OCI-LY1 (cell line): ENCODE data around the gene CETN1.

Source experiments
- H2AFZ ChIP-seq: fragments of 200-600 bp; sonication (generic), shearing (Covaris generic); 2 replicates; pipeline ENCODE4 v1.6.0; 2014; ENCODE audit warnings: antibody characterized with exemption, mild to moderate bottlenecking, low read length
- H3F3A ChIP-seq: fragments of 200-600 bp; sonication (generic), shearing (Covaris generic); 2 replicates; pipeline ENCODE4 v1.6.0; 2014; ENCODE audit warnings: mild to moderate bottlenecking, antibody characterized with exemption, low read length, moderate library complexity; ENCODE audit not compliant: insufficient read depth
- H3K27ac ChIP-seq: fragments of 200-600 bp; sonication (generic); 2 replicates; pipeline ENCODE4 v1.5.1; 2014; ENCODE audit warnings: low read length, mixed run types, mild to moderate bottlenecking, low read depth; ENCODE audit not compliant: poor library complexity, severe bottlenecking
- H3K27me3 ChIP-seq: fragments of 200-600 bp; sonication (generic); 2 replicates; pipeline ENCODE4 v1.6.0; 2014; ENCODE audit warnings: antibody characterized with exemption, mild to moderate bottlenecking, low read length, moderate library complexity; ENCODE audit not compliant: insufficient read depth
- H3K36me3 ChIP-seq: fragments of 200-600 bp; sonication (generic); 2 replicates; pipeline ENCODE4 v1.6.1; 2014; ENCODE audit warnings: mild to moderate bottlenecking, antibody characterized with exemption, low read length, moderate library complexity, mixed read lengths; ENCODE audit not compliant: insufficient read depth
- H3K4me1 ChIP-seq: fragments of 200-600 bp; sonication (generic); 2 replicates; pipeline ENCODE4 v1.5.1; 2014; ENCODE audit warnings: mild to moderate bottlenecking, low read length, moderate library complexity; ENCODE audit not compliant: insufficient read depth, severe bottlenecking
- H3K4me2 ChIP-seq: fragments of 200-600 bp; sonication (generic), shearing (Covaris generic); 2 replicates; pipeline ENCODE4 v1.6.1; 2014; ENCODE audit warnings: low read length
- H3K4me3 ChIP-seq: fragments of 200-600 bp; sonication (generic); 2 replicates; pipeline ENCODE4 v1.5.1; 2014; ENCODE audit warnings: low read length, low read depth, mild to moderate bottlenecking, mixed read lengths; ENCODE audit not compliant: poor library complexity, severe bottlenecking
- H3K79me2 ChIP-seq: fragments of 200-600 bp; shearing (Covaris generic); 2 replicates; pipeline ENCODE4 v1.6.1; 2016; ENCODE audit warnings: mixed run types, low read length, mixed read lengths; ENCODE audit not compliant: insufficient read depth
- H3K9ac ChIP-seq: fragments of 200-600 bp; sonication (generic), shearing (Covaris generic); 2 replicates; pipeline ENCODE4 v1.6.1; 2014; ENCODE audit warnings: mild to moderate bottlenecking, low read length, mixed read lengths
- H3K9me2 ChIP-seq: fragments of 200-600 bp; sonication (generic), shearing (Covaris generic); 2 replicates; pipeline ENCODE4 v1.6.1; 2014; ENCODE audit warnings: low read depth, mild to moderate bottlenecking, low read length, mixed read lengths
- H3K9me3 ChIP-seq: fragments of 200-600 bp; shearing (Covaris generic); 2 replicates; pipeline ENCODE4 v1.6.1; 2014; ENCODE audit warnings: low read length, mixed read lengths
- H4K20me1 ChIP-seq: fragments of 200-600 bp; sonication (generic), shearing (Covaris generic); 2 replicates; pipeline ENCODE4 v1.6.0; 2016; ENCODE audit warnings: mild to moderate bottlenecking, low read length; ENCODE audit not compliant: insufficient read depth
- EZH2 ChIP-seq: fragments of 200-600 bp; sonication (generic), shearing (Covaris generic); IDR thresholded peaks from 2 replicates; pipeline ENCODE4 v1.8.0; 2017; ENCODE audit warnings: borderline replicate concordance, mixed run types, mild to moderate bottlenecking, antibody characterized with exemption, low read length, moderate library complexity, mixed read lengths
- TF ChIP-seq, protein P1 (sequence below): fragments of 200-600 bp; sonication (generic), shearing (Covaris generic); IDR thresholded peaks from 2 replicates; pipeline ENCODE4 v1.5.1; 2017; ENCODE audit warnings: mild to moderate bottlenecking, antibody characterized with exemption, low read length, moderate library complexity, mixed read lengths

The CETN1 gene

DNA sequence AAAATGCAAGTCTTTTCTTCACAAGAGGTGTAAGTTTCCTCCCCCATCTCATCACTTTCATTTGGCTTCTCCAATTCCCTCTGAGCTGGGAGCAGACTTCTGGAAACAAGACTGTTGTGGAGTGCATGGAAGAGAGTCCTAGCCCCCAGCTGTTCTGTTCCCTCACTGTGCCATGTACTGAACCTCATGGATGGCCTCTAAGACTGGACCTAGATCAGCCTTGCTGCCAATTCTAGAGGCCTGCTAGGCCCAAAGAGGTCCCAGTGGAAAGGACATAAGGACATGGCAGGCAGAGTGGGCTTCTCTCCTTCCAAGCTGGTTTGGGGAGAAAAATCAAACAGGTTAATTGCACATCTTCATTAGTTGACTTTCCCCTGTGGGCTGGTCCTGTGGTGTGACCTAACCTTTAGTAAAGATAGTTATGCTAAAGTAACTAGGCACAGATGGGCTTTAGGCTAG is 7.3 kb upstream of the CETN1 start:
- no peaks in the 10 kb centered on the region for H3K9me2 ChIP-seq
- no peaks in the 10 kb centered on the region for H4K20me1 ChIP-seq
- no peaks in the 10 kb centered on the region for H3K4me1 ChIP-seq
- no peak for TF ChIP-seq EZH2
- TF ChIP-seq, protein P1, sequence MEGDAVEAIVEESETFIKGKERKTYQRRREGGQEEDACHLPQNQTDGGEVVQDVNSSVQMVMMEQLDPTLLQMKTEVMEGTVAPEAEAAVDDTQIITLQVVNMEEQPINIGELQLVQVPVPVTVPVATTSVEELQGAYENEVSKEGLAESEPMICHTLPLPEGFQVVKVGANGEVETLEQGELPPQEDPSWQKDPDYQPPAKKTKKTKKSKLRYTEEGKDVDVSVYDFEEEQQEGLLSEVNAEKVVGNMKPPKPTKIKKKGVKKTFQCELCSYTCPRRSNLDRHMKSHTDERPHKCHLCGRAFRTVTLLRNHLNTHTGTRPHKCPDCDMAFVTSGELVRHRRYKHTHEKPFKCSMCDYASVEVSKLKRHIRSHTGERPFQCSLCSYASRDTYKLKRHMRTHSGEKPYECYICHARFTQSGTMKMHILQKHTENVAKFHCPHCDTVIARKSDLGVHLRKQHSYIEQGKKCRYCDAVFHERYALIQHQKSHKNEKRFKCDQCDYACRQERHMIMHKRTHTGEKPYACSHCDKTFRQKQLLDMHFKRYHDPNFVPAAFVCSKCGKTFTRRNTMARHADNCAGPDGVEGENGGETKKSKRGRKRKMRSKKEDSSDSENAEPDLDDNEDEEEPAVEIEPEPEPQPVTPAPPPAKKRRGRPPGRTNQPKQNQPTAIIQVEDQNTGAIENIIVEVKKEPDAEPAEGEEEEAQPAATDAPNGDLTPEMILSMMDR, result no peak
- no peak overlapping the region for H2AFZ ChIP-seq
- no peak overlapping the region for H3K9ac ChIP-seq
- H3K79me2 ChIP-seq, result no peaks in the 10 kb centered on the region
- no peaks in the 10 kb centered on the region for H3K9me3 ChIP-seq
- H3K4me2 ChIP-seq, result no peak overlapping the region
- H3K27ac ChIP-seq, result no peak overlapping the region
- H3K4me3 ChIP-seq, result no peak overlapping the region
- no peaks in the 10 kb centered on the region for H3F3A ChIP-seq
- no peaks in the 10 kb centered on the region for H3K36me3 ChIP-seq
- no peaks in the 10 kb centered on the region for H3K27me3 ChIP-seq

- no peak for TF ChIP-seq EZH2
- TF ChIP-seq, protein P1, result no peak
- Histone ChIP-seq H3K27me3 (no peaks in the 10 kb centered on the region), H3K27ac (no peak overlapping the region), H3K9me3 (no peaks in the 10 kb centered on the region), H3K36me3 (no peaks in the 10 kb centered on the region), H3K4me2 (no peak overlapping the region), H3K4me1 (no peaks in the 10 kb centered on the region), H4K20me1 (no peaks in the 10 kb centered on the region), H3F3A (no peaks in the 10 kb centered on the region), H3K9ac (no peak overlapping the region), H3K4me3 (no peak overlapping the region), H3K79me2 (no peaks in the 10 kb centered on the region), H2AFZ (no peak overlapping the region), H3K9me2 (no peaks in the 10 kb centered on the region)
Observed at GRCh38 chr18:573385-573784, 6.8 kb upstream of the CETN1 start.

GRCh38 chr18:574149-574860 is 5.9 kb upstream of the CETN1 start:
- H3K27ac ChIP-seq, result no peak overlapping the region

More at GRCh38 chr18:574149-574860, 5.9 kb upstream of the CETN1 start:
- no peak overlapping the region for H2AFZ ChIP-seq
- H3K4me3 ChIP-seq, result no peak overlapping the region
- TF ChIP-seq, protein P1, result no peak
- TF ChIP-seq EZH2, result no peak
- H4K20me1 ChIP-seq, result no peaks in the 10 kb centered on the region
- no peaks in the 10 kb centered on the region for H3K79me2 ChIP-seq
- H3K9ac ChIP-seq, result no peak overlapping the region
- no peaks in the 10 kb centered on the region for H3K4me1 ChIP-seq
- H3K27me3 ChIP-seq, result no peaks in the 10 kb centered on the region
- H3K4me2 ChIP-seq, result no peak overlapping the region
- H3K36me3 ChIP-seq, result no peaks in the 10 kb centered on the region
- no peaks in the 10 kb centered on the region for H3F3A ChIP-seq
- no peaks in the 10 kb centered on the region for H3K9me3 ChIP-seq
- H3K9me2 ChIP-seq, result no peaks in the 10 kb centered on the region
